HG02884 (cell line): ENCODE measurements around the gene COL18A1.
"Not testable (repeated sequence)": the region's sequence is repeated elsewhere in the genome, so short reads cannot be mapped to it uniquely, and the experiment has no call there.

ENCODE experiments used
- ATAC-seq: cut with Tn5 transposase; IDR thresholded peaks from one replicate; pipeline ENCODE4 v1.9.1; 2021; ENCODE audit warnings: mild to moderate bottlenecking, moderate library complexity; ENCODE audit not compliant: unreplicated experiment

Gene COL18A1

GRCh38 chr21:45404730-45405270, at the start of gene COL18A1:
TSS of gene COL18A1 (plus strand) at chr21:45405165. CDS start at chr21:45405231, 66 bp downstream.
- ATAC-seq, result no peak

GRCh38 chr21:45355573-45355972, 49.4 kb upstream of the COL18A1 start:
- ATAC-seq, result no peak

GRCh38 chr21:45356251-45356650, 48.7 kb upstream of the COL18A1 start:
- ATAC-seq, result no peak

- ATAC-seq, result no peak
These were observed 48.1 kb upstream of the COL18A1 start for GRCh38 chr21:45356653-45357435.

GRCh38 chr21:45357436-45358260, 47.3 kb upstream of the COL18A1 start:
- ATAC-seq, result no peak

- ATAC-seq, result no peak
These were observed 46.7 kb upstream of the COL18A1 start for GRCh38 chr21:45358261-45358670.

- no peak for ATAC-seq
These were observed 46.2 kb upstream of the COL18A1 start for GRCh38 chr21:45358711-45359310.

GRCh38 chr21:45359451-45360217, 45.3 kb upstream of the COL18A1 start:
- no peak for ATAC-seq

GRCh38 chr21:45361033-45361997, 43.6 kb upstream of the COL18A1 start:
- ATAC-seq, result no peak

GRCh38 chr21:45362077-45362747, 42.8 kb upstream of the COL18A1 start:
- ATAC-seq, result no peak

- no peak for ATAC-seq
These were observed 42.2 kb upstream of the COL18A1 start for GRCh38 chr21:45362748-45363145.

GRCh38 chr21:45363272-45363671, 41.7 kb upstream of the COL18A1 start:
- not testable (repeated sequence) for ATAC-seq

GRCh38 chr21:45363921-45364467, 41.0 kb upstream of the COL18A1 start:
- ATAC-seq, result no peak

GRCh38 chr21:45364468-45365185, 40.3 kb upstream of the COL18A1 start:
- ATAC-seq, result no peak

GRCh38 chr21:45365186-45365607, 39.8 kb upstream of the COL18A1 start:
- ATAC-seq, result no peak

GRCh38 chr21:45365608-45366241, 39.2 kb upstream of the COL18A1 start:
- ATAC-seq, result no peak

GRCh38 chr21:45366476-45366875, 38.5 kb upstream of the COL18A1 start:
- ATAC-seq, result no peak
